GM04503 (cell line): ENCODE data around the gene SACM1L.

Source experiments
- DNase-seq: peaks from one replicate; pipeline ENCODE4 v3.0.0-alpha.2; 2012; ENCODE audit warnings: low read depth

SACM1L gene

DNA sequence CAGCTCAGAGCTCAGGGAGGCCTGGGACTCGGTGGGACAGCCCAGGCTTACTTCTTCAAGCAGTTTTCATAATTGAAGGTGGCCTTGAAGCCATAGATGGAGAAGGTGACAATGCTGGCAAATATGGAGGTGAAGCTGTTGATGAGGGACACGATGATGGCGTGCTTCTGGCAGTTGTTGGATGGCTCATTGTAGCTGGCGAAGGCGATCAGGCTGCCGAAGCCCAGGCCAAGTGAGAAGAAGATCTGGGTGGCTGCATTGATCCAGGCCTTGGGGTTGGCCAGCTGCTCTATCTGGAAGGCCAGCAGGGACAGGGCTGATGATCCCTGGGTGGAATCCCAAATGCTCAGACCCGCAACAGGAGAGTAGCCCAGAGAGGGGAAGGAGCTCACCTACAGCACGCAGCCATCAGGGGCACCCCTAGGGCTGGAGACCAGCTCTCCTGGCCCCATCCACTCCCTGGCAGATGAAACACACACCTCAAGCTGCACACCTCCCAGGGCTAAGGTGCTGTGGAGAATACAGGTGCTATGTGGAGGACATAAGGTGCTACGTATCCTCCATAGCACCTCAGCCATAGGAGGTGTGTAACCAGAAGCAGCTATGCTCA is 82.1 kb downstream of the SACM1L start:
- DNase-seq: no peak

DNA sequence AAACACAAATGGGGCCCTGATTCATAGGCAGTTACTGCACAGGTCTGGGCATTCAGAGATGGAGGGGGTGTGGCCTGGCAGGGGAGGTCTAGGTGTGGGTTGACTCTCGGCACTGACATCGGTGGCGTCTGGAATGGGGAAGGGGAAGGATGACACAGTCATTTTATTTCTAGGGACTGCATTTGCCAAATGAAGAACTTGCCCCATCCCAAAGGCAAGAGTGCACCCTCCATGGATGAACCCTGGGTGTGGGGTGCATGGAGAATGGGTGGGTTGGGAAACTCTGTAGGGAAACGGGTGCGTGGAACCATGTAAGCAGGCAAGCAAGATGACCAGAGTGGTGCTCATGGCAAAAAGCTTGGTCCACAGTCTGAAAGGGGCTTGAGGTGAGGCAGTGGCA is 82.6 kb downstream of the SACM1L start:
- DNase-seq: no peak

DNA sequence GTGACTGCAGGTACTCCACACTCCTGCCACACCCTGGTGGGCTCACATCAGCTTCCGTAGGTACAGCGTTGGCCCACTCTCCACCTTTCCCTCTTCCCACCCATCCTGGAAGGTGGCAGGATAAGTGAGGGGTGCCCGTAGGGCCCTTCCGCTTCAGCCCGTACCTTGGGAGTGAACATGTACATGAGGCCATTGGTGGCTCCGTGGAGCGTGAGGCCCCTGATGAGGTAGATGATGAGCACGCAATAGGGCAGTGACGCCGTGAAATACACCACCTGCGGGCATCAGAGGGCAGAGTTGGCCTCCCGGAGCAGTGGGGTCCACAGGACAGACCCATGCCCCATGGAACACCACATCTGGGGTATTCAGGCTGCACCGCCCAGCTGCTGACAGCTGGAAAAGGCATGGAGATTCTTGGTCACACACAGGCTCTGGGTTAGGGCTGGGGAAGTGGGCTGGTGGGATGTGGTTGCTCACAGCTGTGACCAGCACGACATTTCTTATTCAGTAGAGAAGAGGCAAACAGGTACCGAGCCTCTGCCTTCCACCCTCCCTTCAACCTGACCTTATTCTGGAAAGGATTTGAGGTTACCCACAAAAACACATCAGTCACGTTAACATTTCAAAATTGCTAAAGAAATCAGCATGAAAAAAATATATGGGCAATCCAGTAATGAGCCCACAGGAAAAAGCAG is 83.3 kb downstream of the SACM1L start:
- no peak for DNase-seq

DNA sequence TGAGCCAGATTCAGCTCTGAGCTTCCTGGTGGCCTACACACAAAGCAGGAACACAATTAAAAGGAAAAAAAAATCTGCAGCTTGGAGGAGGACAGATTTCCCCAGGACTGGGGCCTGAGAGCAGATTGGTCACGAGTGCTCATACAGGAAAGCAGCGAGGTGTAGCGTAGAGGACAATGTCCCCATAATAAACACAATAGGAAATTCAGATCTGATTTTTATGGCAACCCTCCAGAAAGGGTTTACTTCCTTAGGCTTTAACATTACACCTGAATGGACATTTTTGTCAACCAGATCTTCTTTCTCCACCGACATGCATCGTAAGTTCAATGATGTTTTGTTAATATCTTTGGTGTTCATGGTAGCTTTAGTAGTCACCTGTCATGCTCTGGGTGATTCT is 83.9 kb downstream of the SACM1L start:
- no peak for DNase-seq

DNA sequence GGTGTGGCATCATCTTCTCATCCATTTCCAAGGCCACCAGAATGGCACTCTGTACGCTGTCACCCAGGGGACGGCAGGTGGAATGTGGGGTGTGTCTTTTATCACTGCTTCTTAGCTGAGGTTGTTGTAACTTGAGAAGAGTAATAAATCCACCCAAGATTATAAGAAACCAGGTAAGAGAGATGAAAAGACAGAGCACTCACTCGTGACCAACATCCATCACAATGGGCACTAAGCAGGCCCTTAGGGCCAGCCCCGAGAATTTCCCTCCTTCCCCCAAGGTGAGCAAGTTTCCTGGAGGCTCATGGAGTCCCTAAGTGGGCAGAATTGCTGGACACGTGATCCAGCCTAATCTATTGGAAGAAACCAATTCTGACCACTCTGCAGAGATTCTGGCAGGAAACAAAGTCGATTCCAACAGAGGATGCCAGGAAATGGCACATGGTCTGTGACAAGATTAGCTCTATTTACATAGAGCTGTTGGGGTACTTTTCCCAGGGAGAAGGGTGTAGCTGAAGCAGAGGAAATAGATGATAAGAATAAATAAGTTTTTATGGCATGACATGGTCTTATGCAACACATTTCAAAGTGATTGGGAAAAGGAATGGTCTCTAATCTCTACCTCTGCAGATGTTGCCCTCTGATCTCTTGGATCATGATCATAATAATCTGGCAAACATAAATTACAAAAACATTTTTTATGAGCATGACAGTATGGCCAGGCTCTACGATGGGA is 84.7 kb downstream of the SACM1L start:
- no peak for DNase-seq

DNA sequence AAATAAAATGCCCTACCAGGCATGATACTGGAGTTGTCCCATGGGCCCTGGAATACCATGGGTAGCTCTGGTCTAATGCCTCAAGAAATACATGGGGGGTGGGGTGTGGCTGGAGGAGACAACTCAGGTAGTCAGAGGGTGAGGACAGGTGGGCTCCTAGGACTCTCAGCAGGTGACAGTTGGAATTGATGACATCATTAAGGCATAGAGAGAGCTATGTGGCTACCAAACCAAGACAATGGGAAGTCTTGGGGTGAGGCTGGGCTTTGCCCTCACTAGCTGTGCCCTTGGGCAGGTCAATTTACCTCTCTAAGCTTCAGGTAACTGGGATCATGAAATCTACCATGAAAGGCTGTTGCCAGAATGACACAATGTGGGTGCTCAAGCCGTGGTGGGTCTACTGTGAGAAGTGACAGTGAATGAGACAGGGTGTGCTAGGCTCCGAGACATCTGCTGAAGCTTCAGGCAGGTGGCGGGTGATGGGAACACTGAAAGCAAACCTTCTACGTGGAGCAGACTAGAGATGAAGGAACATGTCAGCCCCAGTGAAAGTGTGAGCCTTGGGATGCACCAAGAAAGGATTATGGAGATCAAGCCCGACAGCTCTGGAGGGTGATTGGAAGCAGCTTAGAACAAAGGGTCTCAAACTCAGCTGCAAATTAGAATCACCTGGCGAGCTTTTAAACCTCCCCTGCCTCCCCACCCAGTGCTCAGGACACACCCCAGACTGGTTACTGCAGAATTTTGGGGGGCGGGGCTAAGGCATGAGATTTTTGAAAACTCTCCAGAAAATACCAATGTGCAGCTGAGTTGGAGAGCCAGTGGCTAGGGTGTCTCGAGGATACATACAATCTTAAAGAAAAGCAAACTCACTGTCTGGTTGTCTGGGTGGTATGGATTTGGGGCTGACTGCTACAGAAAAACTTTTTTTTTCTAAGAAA is 85.7 kb downstream of the SACM1L start:
- no peak for DNase-seq

DNA sequence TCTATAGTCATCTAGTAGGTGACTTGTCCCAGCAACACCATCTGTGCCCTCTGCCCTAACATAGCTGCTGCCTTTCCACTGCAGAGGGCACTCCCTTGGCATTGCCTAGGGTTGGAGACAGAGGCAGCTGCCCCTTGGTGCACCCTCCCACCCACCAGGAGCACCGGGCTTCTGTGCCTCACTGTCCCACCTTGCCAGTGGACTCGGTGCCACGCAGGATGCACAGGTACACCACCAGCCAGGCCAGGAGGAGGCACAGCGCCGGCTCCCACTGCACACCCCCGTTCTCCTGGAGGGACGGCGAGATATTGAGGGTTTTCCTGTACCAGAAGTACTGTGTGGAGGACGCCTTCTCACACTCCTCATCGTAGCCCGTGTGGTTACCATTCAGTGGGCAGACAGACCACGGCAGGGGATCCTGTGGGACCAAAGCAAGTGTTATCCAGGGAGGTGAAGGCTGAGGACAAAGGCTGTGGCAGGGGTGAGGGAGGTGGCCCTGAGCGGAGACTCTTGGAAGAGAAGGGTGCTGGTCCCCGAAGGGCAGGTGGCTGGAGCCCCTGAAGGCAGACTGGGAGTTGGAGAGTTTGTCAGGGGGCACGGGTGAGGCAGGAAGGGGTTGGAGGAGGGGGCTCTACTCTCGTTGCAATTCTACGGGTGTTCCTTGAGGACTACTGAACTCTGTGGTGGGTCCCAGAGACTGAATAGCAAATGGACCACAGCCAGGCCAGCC is 86.5 kb downstream of the SACM1L start:
- DNase-seq: no peak

DNA sequence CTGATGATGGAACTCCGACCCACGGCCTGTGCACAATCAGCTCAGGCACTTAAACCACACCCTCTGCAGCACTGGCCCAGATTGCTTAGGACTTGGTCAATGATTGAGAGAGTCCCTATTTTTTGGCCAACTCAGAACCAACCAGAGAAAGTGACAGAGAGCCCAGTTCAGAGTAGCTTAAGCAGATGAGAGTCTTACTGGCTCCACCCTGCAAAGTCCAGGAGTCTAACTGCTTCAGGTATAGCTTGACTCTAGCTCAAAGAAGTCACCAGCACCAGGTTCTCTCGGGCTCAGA is 87.1 kb downstream of the SACM1L start:
- no peak for DNase-seq

DNA sequence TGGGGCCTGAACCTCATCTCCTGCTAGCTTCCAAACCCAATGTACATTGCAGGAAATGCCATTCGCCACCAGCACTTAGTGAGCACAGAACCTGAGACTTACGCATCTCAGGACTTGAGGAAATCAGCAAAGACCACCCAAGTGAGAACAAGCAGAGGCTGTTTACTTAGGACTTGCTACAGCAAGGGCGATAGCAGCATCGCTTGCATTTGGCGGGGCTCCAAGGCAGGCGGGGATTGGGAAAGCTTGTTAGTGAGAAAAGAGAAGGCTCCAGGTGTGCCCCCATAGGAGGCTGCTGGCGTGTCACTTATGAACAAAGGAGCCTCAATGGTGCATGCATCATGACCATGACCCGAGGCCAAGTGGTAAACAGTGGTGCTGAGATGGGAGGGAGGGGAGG is 87.4 kb downstream of the SACM1L start:
- DNase-seq: no peak

DNA sequence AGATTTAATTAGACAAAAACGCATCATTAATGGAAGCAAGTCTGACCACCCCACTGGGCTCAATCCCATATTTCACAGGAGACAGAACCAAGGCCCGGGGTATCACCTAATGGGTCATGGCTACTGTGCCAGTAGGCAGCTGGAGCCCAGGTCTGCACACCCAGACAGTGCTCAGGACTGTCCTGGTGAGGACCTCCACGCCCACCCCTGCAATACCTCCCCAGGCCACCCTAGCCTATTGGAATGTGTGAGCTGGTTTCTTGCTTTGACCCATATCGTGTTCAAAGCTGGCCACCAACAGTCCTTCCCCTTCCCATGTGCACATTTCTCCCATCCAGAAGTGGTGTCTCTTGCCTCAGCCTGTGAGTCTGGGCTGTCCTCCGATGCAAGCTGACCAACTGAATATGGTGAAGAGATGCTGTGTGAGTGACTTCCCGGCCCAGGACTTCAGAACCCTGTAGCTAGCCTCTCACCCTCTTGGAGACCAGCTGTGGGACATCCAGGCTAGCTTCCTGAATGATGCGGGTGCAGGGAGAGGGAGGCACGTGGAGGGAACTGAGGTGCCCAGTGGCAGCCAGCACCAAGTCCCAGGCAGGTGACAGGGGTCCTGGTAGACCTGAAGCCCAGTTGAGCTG is 88.0 kb downstream of the SACM1L start:
- no peak for DNase-seq

DNA sequence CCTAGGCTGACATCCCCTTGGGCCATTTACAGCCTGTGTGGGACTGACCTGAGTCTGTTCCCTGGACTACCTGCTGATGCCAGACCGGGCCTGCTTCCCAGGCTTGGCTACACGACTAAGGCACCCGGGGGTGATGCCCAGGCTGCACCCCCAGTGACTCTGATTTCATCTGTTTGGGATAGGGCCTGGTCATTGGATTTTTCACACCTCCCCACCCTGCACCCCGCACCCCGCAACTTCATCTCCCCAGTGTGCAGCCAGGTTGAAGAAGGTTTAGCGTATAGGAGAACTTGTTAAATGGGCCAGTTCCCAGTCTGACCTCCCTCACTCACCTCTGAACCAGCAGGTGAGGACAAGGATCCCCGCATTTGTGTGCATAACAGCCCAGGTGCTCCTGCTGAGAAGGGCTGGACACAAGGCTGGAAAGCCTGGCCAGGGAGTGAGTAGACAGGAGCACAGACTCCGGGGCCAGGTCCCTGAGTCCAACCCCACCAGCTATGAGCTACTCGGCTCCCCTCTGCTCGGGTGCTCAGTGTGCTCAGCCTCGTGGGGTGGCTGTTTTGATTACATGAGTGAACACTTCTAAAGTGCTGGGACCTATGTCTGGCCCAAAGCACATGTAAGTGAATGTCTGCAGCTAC is 88.7 kb downstream of the SACM1L start:
- no peak for DNase-seq

DNA sequence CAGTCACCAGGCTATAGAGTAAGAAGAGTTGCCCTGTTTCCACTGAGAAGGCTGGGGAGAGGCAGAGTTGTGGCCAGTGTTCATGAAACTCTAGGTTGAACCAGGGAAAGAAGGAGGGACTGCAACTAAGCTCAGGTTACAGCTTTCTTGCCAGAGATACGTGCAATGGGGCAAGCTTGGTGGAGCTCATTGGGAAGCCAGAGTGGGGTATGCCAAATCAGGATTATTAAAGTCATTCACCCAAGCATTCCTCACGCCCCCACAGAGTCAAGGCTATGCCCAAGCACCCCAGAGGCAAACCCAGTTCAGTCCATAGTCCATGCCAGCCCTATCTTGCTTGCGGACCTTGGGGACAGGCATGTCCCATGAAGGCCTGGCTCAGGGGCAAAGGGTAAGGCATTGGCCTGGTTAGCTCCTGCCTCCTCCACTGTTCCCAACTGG is 89.6 kb downstream of the SACM1L start:
- no peak for DNase-seq

DNA sequence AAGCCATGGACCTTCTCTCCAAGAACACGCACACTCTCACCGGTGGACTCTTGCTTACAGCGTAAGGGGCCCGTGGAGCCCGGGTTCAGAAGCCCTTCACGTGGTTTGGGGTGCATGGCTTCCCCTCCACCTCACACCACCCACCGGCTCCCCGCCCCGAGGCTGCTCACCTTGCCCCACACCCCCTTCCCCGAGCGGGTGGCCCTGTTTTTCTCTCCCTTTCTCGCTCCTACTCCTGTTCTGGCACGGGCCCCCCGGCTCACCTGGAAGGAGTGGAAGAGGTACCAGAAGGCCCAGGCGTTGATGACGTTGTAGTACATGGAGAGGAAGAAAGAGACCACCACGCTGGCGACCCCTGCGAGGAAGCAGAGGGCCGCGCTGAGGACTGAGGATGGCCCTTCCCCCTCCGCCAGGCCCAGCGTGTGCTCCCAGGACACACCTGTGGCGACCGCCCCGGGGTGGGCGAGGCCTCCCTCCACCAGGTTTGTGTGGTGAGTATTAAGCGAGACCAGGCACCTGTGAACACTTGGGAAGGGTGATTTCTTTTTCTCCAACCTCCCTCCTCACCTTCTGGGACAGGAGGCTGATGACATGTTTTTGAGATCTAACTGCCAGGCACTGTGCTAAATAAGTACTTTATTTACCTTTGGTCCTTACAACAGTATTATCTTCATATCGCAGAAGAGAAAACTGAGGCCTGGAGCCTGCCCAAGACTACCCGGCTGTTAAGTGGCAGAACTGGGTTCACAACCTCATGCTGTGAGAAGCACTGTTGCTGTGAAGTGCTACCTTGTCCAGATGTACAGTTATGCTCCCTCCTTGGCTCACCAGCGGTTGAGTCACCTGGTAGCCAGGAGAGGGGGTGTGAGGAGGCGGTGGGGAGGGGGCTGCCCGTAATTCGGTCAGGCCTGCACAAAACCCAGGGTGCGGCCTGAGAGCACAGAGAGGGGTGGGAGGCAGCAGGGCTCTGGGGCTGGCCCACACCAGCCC is 90.8 kb downstream of the SACM1L start:
- DNase-seq: no peak

DNA sequence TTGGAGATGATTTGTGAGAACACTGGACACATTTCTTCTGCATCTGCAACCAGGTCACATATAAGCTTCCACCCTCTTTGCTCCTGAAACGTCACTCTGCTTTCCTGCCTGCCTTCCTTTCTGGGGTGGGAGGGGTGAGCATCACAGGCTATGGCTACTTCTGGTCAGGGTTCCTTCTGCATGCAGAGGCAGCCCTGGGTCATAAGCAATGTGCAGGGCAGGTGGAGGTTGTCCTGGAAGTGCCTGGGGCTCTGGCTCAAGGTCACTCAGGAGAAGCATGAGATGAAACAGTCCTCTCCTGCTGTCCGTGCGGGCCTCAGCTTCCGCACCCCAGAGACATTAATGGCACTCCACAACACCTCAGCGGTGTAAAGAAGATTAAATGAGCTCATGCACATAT is 92.1 kb downstream of the SACM1L start:
- DNase-seq: no peak

DNA sequence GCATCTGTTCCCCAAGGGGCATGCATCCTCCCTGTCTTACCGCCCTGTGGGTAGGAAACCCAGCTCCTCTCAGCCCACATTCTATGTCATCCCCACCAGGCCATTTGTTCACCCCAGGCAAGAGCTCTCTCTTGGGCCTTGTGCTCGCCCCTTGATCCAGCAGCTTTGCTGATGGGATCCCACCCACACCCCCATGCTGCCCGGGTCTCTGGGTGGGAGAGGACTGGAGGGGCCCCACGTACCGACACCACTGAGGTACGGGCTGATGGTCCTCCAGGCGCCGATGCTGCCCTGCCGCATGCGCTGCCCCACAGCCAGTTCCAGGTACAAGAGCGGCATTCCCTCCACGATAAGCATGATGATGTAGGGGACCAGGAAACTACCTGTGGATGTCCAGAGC is 92.6 kb downstream of the SACM1L start:
- DNase-seq: no peak

DNA sequence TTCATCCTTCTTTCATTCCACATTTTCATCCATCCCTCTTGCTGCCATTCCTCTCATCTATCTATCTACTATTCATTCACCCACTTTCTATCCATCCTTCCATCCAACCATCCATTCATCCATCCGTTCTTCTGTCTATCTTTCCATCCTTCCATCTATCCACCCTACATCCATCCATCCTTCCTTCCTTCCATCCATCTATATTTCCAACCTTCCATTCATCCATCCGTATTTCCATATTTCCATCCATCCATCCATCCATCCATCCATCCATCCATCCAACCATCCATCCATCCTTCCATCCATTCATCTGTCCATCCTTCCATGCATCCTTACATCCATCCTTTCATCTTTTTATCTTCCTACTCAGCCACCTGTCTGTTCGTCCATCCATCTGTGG is 93.2 kb downstream of the SACM1L start:
- no peak for DNase-seq

DNA sequence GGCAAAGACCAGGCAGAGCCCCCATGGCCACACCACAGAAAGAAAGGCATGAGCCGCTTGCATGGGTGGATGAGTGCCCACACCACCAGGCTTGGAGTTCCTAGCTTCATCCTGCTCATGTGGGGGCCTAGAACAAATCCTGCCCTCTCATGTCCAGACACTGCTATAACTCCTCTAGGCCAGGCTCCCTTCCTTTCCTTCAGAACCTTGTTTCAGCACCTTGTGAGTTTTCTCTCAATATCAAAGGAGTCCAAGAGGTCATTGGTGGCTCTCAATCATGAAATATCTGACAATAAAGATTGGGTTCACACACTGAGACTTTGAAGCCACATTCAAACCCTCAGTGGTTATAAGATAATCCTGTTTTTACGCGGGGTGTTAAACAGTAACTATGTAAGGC is 94.5 kb downstream of the SACM1L start:
- DNase-seq: no peak

DNA sequence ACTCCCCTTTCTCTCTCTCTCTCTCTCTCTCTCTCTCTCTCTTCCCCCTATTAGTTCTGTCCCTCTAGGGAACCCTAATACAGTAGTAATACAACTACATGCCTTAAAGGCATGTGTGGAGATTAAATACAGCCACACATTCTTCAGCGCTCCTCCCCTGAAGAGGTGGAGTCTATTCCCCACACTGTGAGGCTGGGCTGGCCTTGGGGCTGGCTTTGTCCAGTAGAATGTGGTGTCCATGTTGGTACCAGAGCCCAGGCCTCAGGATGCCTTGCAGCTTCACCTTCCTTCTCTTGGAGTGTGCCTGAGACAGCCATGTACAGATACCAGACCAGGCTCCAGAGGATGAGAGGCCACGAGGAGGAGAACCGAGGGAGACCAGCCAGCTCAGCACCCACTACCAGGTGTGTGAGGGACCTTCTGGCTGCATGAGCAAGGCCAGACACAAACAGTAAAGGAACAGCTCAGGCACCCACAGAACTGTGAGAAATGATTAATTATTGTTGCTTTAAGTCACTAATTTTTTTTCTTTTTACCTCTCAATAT is 96.5 kb downstream of the SACM1L start:
- no peak for DNase-seq

DNA sequence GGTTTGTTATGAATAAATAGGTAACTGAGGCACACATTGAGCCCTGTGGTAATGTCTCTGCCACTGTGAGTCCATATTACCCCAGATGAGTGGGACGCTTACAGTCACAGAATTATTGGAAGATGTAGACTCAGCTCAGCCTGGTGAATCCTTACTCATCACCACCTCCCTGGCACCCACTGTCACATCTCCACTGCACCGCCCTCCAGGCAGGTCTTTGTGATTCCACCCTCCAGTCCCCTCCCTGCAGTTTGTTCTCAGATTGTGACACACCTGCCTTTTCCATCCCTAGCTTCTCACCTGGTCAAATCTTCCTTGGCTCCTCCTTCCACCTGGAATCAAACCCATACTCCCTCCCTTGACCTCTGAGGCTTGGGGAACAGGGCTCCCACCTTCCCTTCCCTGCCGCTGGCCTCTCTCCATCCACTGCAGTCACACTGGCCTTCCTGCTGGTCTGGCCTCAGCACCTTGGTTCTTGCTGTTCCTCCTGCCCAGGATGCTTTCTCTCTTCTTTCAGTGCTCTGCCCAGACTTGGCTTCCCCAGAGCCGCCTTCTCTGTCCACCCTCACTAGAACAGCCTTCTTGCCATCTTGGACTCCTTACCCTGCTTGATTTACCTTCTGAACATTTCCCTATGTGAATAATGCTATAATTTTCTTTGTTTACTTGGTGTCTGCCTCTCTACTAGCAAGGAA is 97.8 kb downstream of the SACM1L start:
- no peak for DNase-seq
